ENCODE measurements around the gene GRK1.

The GRK1 gene

GRCh38 chr13:113632706-113633484 lies 34.1 kb upstream of the GRK1 start:
- no peak for DNase-seq

- DNase-seq: no peak
Observed at GRCh38 chr13:113633485-113633873, 33.5 kb upstream of the GRK1 start.

GRCh38 chr13:113634279-113635047 lies 32.6 kb upstream of the GRK1 start:
- no peak for DNase-seq

- no peak for DNase-seq
Observed at GRCh38 chr13:113635048-113635420, 32.0 kb upstream of the GRK1 start.

- DNase-seq: no peak
Observed at GRCh38 chr13:113635709-113636108, 31.3 kb upstream of the GRK1 start.

GRCh38 chr13:113636266-113636963 lies 30.6 kb upstream of the GRK1 start:
- no peak for DNase-seq

- DNase-seq: no peak
Observed at GRCh38 chr13:113637262-113638160, 29.5 kb upstream of the GRK1 start.

GRCh38 chr13:113638173-113638746 lies 28.8 kb upstream of the GRK1 start:
- DNase-seq: no peak

GRCh38 chr13:113638806-113639205 lies 28.2 kb upstream of the GRK1 start:
- DNase-seq: no peak

GRCh38 chr13:113639616-113640262 lies 27.3 kb upstream of the GRK1 start:
- no peak for DNase-seq

- no peak for DNase-seq
Observed at GRCh38 chr13:113641426-113641825, 25.6 kb upstream of the GRK1 start.

GRCh38 chr13:113642563-113642962 lies 24.5 kb upstream of the GRK1 start:
- no peak for DNase-seq

GRCh38 chr13:113643593-113643992 lies 23.4 kb upstream of the GRK1 start:
- no peak for DNase-seq

GRCh38 chr13:113644800-113645199 lies 22.2 kb upstream of the GRK1 start:
- DNase-seq: no peak

- no peak for DNase-seq
Observed at GRCh38 chr13:113645329-113645728, 21.7 kb upstream of the GRK1 start.

- DNase-seq: no peak
Observed at GRCh38 chr13:113646376-113646775, 20.6 kb upstream of the GRK1 start.

- DNase-seq: no peak
Observed at GRCh38 chr13:113646921-113647340, 20.1 kb upstream of the GRK1 start.

- no peak for DNase-seq
Observed at GRCh38 chr13:113647351-113648215, 19.4 kb upstream of the GRK1 start.

GRCh38 chr13:113648216-113648610 lies 18.8 kb upstream of the GRK1 start:
- DNase-seq: no peak

- DNase-seq: no peak
Observed at GRCh38 chr13:113649212-113649611, 17.8 kb upstream of the GRK1 start.

GRCh38 chr13:113650275-113650674 lies 16.7 kb upstream of the GRK1 start:
- no peak for DNase-seq
